Stimulated activated naive CD8-positive, alpha-beta T cell treated with anti-CD3 and anti-CD28 coated beads, Interleukin-15, amount 100 ng/mL, for 72 hours (primary cell): ENCODE results near the gene ADGRF5.
"Not testable (repeated sequence)": the region's sequence is repeated elsewhere in the genome, so short reads cannot be mapped to it uniquely, and the experiment has no call there.

Source experiments
- ATAC-seq: fragments of 150-1000 bp; cut with Tn5 transposase; 2 replicates; pipeline ENCODE4 v1.10.0; 2021; ENCODE audit warnings: mild to moderate bottlenecking, moderate library complexity
- DNase-seq, 2 donors: peaks; one replicate each; pipeline ENCODE4 v3.0.0; 2021 to 2022
- H3K27ac Mint-ChIP-seq, 2 donors: one replicate each; pipeline ENCODE4 v1.8.0; 2022; ENCODE audit warnings: mild to moderate bottlenecking in 2 of 2, mixed read lengths in 2 of 2, moderate library complexity in 2 of 2
- H3K27me3 Mint-ChIP-seq: one replicate; pipeline ENCODE4 v1.8.0; 2022; ENCODE audit warnings: mixed read lengths
- H3K4me1 Mint-ChIP-seq: one replicate; pipeline ENCODE4 v1.8.0; 2022; ENCODE audit warnings: mild to moderate bottlenecking, mixed read lengths
- H3K4me3 Mint-ChIP-seq, 2 donors: one replicate each; pipeline ENCODE4 v1.8.0; 2022; ENCODE audit warnings: mild to moderate bottlenecking in 2 of 2, mixed read lengths in 2 of 2, moderate library complexity in 1 of 2
- H3K9me3 Mint-ChIP-seq, 2 donors: one replicate each; pipeline ENCODE4 v1.8.0; 2022; ENCODE audit warnings: mixed read lengths in 2 of 2

The ADGRF5 gene

GRCh38 chr6:46879003-46879402 is 42.7 kb downstream of the ADGRF5 start:
- Mint-ChIP-seq H3K27ac (no peak overlapping the region), H3K4me1 (no peaks in the 10 kb centered on the region), H3K9me3 (no peaks in the 10 kb centered on the region), H3K27me3 (peaks cover 28% of the 10 kb centered on the region), H3K4me3 (no peak overlapping the region)
- ATAC-seq (no peak), DNase-seq (no peak)

GRCh38 chr6:46876126-46876525 is 45.6 kb downstream of the ADGRF5 start:
- no peaks in the 10 kb centered on the region for H3K9me3 Mint-ChIP-seq
- H3K27ac Mint-ChIP-seq, result no peak overlapping the region
- peaks cover 36% of the 10 kb centered on the region for H3K27me3 Mint-ChIP-seq
- no peak overlapping the region for H3K4me3 Mint-ChIP-seq
- DNase-seq, result no peak
- ATAC-seq, result no peak
- no peaks in the 10 kb centered on the region for H3K4me1 Mint-ChIP-seq

- H3K27ac Mint-ChIP-seq, result no peak overlapping the region
- no peaks in the 10 kb centered on the region for H3K4me1 Mint-ChIP-seq
- peaks cover 20% of the 10 kb centered on the region for H3K27me3 Mint-ChIP-seq
- no peaks in the 10 kb centered on the region for H3K9me3 Mint-ChIP-seq
- ATAC-seq (no peak), DNase-seq (no peak)
- no peak overlapping the region for H3K4me3 Mint-ChIP-seq
Measured at GRCh38 chr6:46867411-46867810, 54.3 kb downstream of the ADGRF5 start.

- H3K4me3 Mint-ChIP-seq, result no peak overlapping the region
- peak overlapping the region in 1 of 2 donors; percentile 30 for H3K27ac Mint-ChIP-seq
- peaks cover 10% of the 10 kb centered on the region for H3K27me3 Mint-ChIP-seq
- DNase-seq (no peak), ATAC-seq (no peak)
- no peaks in the 10 kb centered on the region for H3K4me1 Mint-ChIP-seq
- H3K9me3 Mint-ChIP-seq, result no peaks in the 10 kb centered on the region
Measured at GRCh38 chr6:46865221-46865620, 56.5 kb downstream of the ADGRF5 start.

GRCh38 chr6:46863791-46864190 is 57.9 kb downstream of the ADGRF5 start:
- DNase-seq, result no peak
- H3K4me3 Mint-ChIP-seq, result no peak overlapping the region
- no peaks in the 10 kb centered on the region for H3K9me3 Mint-ChIP-seq
- H3K27me3 Mint-ChIP-seq, result peaks cover 10% of the 10 kb centered on the region
- no peak overlapping the region for H3K27ac Mint-ChIP-seq
- no peaks in the 10 kb centered on the region for H3K4me1 Mint-ChIP-seq
- ATAC-seq, result no peak

GRCh38 chr6:46862381-46862780 is 59.4 kb downstream of the ADGRF5 start:
- no peak overlapping the region for H3K4me3 Mint-ChIP-seq
- H3K4me1 Mint-ChIP-seq, result no peaks in the 10 kb centered on the region
- DNase-seq (no peak), ATAC-seq (no peak)
- no peak overlapping the region for H3K27ac Mint-ChIP-seq
- peaks cover 17% of the 10 kb centered on the region for H3K27me3 Mint-ChIP-seq
- no peaks in the 10 kb centered on the region for H3K9me3 Mint-ChIP-seq

GRCh38 chr6:46855966-46856365 is 65.8 kb downstream of the ADGRF5 start:
- not testable (repeated sequence) for H3K4me3 Mint-ChIP-seq, H3K27ac Mint-ChIP-seq, ATAC-seq, H3K9me3 Mint-ChIP-seq, H3K4me1 Mint-ChIP-seq
- peaks cover 15% of the 10 kb centered on the region for H3K27me3 Mint-ChIP-seq
- peak in 1 of 2 donors; percentile 5 for DNase-seq

- ATAC-seq, H3K4me3 Mint-ChIP-seq, H3K4me1 Mint-ChIP-seq, H3K9me3 Mint-ChIP-seq, DNase-seq, H3K27ac Mint-ChIP-seq: not testable (repeated sequence)
- H3K27me3 Mint-ChIP-seq, result peaks cover 30% of the 10 kb centered on the region
Measured at GRCh38 chr6:46851576-46851975, 70.2 kb downstream of the ADGRF5 start.

- Mint-ChIP-seq H3K9me3 (no peaks in the 10 kb centered on the region), H3K27ac (no peak overlapping the region), H3K27me3 (peaks cover 32% of the 10 kb centered on the region), H3K4me1 (peaks cover 6% of the 10 kb centered on the region), H3K4me3 (no peak overlapping the region)
- DNase-seq (no peak), ATAC-seq (no peak)
Measured at GRCh38 chr6:46850792-46851191, 70.9 kb downstream of the ADGRF5 start.

GRCh38 chr6:46849361-46849690 is 72.4 kb downstream of the ADGRF5 start:
- H3K9me3 Mint-ChIP-seq, result no peaks in the 10 kb centered on the region
- no peak overlapping the region for H3K4me3 Mint-ChIP-seq

GRCh38 chr6:46848684-46849360 is 72.9 kb downstream of the ADGRF5 start:
- H3K4me1 Mint-ChIP-seq, result peaks cover 6% of the 10 kb centered on the region
- peak overlapping the region in 1 of 2 donors; percentile 53 for H3K27ac Mint-ChIP-seq
- H3K9me3 Mint-ChIP-seq, result no peaks in the 10 kb centered on the region
- DNase-seq (peak; percentile 62), ATAC-seq (peak; percentile 81)
- H3K27me3 Mint-ChIP-seq, result peaks cover 24% of the 10 kb centered on the region
- peak overlapping the region; percentile 69 to 72 for H3K4me3 Mint-ChIP-seq

More at GRCh38 chr6:46849361-46849690, 72.4 kb downstream of the ADGRF5 start:
- no peak for DNase-seq
- H3K27ac Mint-ChIP-seq, result no peak overlapping the region
- H3K4me1 Mint-ChIP-seq, result peaks cover 6% of the 10 kb centered on the region
- H3K27me3 Mint-ChIP-seq, result peaks cover 29% of the 10 kb centered on the region
- ATAC-seq, result no peak

- ATAC-seq (no peak), DNase-seq (no peak)
- Mint-ChIP-seq H3K4me3 (no peak overlapping the region), H3K9me3 (peaks cover 13 to 23% of the 10 kb centered on the region in 2 donors), H3K27me3 (peaks cover 24% of the 10 kb centered on the region), H3K27ac (no peak overlapping the region), H3K4me1 (peaks cover 6% of the 10 kb centered on the region)
Measured at GRCh38 chr6:46845126-46845525, 76.6 kb downstream of the ADGRF5 start.

GRCh38 chr6:46842252-46842846 is 79.4 kb downstream of the ADGRF5 start:
- H3K9me3 Mint-ChIP-seq, result peaks cover 13 to 23% of the 10 kb centered on the region in 2 donors
- not testable (repeated sequence) for H3K27me3 Mint-ChIP-seq, H3K27ac Mint-ChIP-seq, H3K4me3 Mint-ChIP-seq, H3K4me1 Mint-ChIP-seq, ATAC-seq, DNase-seq

- H3K27me3 Mint-ChIP-seq, result no peaks in the 10 kb centered on the region
- H3K4me3 Mint-ChIP-seq, result no peak overlapping the region
- H3K27ac Mint-ChIP-seq, result no peak overlapping the region
- DNase-seq (no peak), ATAC-seq (no peak)
- no peaks in the 10 kb centered on the region for H3K4me1 Mint-ChIP-seq
- peaks cover 11 to 21% of the 10 kb centered on the region in 2 donors for H3K9me3 Mint-ChIP-seq
Measured at GRCh38 chr6:46838033-46838432, 83.7 kb downstream of the ADGRF5 start.

- H3K9me3 Mint-ChIP-seq, DNase-seq, H3K27ac Mint-ChIP-seq, H3K4me1 Mint-ChIP-seq, H3K4me3 Mint-ChIP-seq, ATAC-seq, H3K27me3 Mint-ChIP-seq: not testable (repeated sequence)
Measured at GRCh38 chr6:46834991-46835390, 86.7 kb downstream of the ADGRF5 start.

GRCh38 chr6:46834257-46834916 is 87.4 kb downstream of the ADGRF5 start:
- H3K27ac Mint-ChIP-seq, DNase-seq, H3K4me1 Mint-ChIP-seq, H3K9me3 Mint-ChIP-seq, H3K4me3 Mint-ChIP-seq, H3K27me3 Mint-ChIP-seq, ATAC-seq: not testable (repeated sequence)
